Neural cell (in vitro differentiated cells): Measurements from ENCODE around the gene URB2. TPM values are rescaled to one million over a fixed set of nuclear protein-coding genes. Genes with fewer than 3 reads are reported as not detected.

ENCODE experiments used
- H2AFZ ChIP-seq: fragments of 200-600, 300-800 bp; sonication (generic), shearing (Covaris generic); 2 replicates; pipeline ENCODE4 v1.6.0; 2014; ENCODE audit warnings: low read depth, mild to moderate bottlenecking, antibody characterized with exemption, low read length, moderate library complexity
- H3F3A ChIP-seq: fragments of 200-600 bp; shearing (Covaris generic); 2 replicates; pipeline ENCODE4 v1.6.1; 2016; ENCODE audit warnings: mild to moderate bottlenecking, moderate library complexity, mixed read lengths, antibody characterized with exemption, low read length; ENCODE audit not compliant: insufficient read depth, poor library complexity, severe bottlenecking
- H3K27ac ChIP-seq: fragments of 200-600, 300-800 bp; sonication (generic), shearing (Covaris generic); 2 replicates; pipeline ENCODE4 v1.5.1; 2014; ENCODE audit warnings: mild to moderate bottlenecking, low read length, moderate library complexity
- H3K27me3 ChIP-seq: fragments of 300-800, 200-600 bp; sonication (generic), shearing (Covaris generic); 2 replicates; pipeline ENCODE4 v1.6.0; 2014; ENCODE audit warnings: mild to moderate bottlenecking, low read depth, low read length, moderate library complexity; ENCODE audit not compliant: insufficient read depth
- H3K36me3 ChIP-seq: fragments of 300-800, 200-600 bp; sonication (generic), shearing (Covaris generic); 2 replicates; pipeline ENCODE4 v1.5.1; 2014; ENCODE audit warnings: mild to moderate bottlenecking, antibody characterized with exemption, low read length, moderate library complexity; ENCODE audit not compliant: insufficient read depth
- H3K4me2 ChIP-seq: fragments of 300-800, 200-600 bp; sonication (generic), shearing (Covaris generic); 2 replicates; pipeline ENCODE4 v1.6.0; 2014; ENCODE audit warnings: mild to moderate bottlenecking, low read length
- H3K4me3 ChIP-seq: fragments of 300-800, 200-600 bp; sonication (generic), shearing (Covaris generic); 2 replicates; pipeline ENCODE4 v1.5.1; 2014; ENCODE audit warnings: mild to moderate bottlenecking, low read length, moderate library complexity
- H3K79me2 ChIP-seq: fragments of 200-600 bp; shearing (Covaris generic); replicated peaks from 2 replicates; pipeline ENCODE4 v1.6.0; 2014; ENCODE audit warnings: mild to moderate bottlenecking, low read length, moderate library complexity; ENCODE audit not compliant: insufficient read depth
- H3K9ac ChIP-seq: fragments of 300-800, 200-600 bp; sonication (generic), shearing (Covaris generic); 2 replicates; pipeline ENCODE4 v1.6.1; 2016; ENCODE audit warnings: mild to moderate bottlenecking, low read length, mixed read lengths
- H3K9me2 ChIP-seq: fragments of 200-600 bp; shearing (Covaris generic); 2 replicates; pipeline ENCODE4 v1.6.1; 2016; ENCODE audit warnings: mild to moderate bottlenecking, low read length, mixed read lengths; ENCODE audit not compliant: insufficient read depth
- H3K9me3 ChIP-seq: fragments of 200-600, 300-800 bp; sonication (generic), shearing (Covaris generic); 2 replicates; pipeline ENCODE4 v1.6.1; 2016; ENCODE audit warnings: mild to moderate bottlenecking, mixed run types, low read length, moderate library complexity, mixed read lengths
- H4K20me1 ChIP-seq: fragments of 200-600 bp; shearing (Covaris generic); 2 replicates; pipeline ENCODE4 v1.6.1; 2016; ENCODE audit warnings: mild to moderate bottlenecking, mixed run types; ENCODE audit not compliant: insufficient read depth
- CTCF ChIP-seq: fragments of 450-650 bp; IDR thresholded peaks from 2 replicates; pipeline ENCODE4 v1.5.1; 2014; ENCODE audit warnings: antibody characterized with exemption, mild to moderate bottlenecking, moderate library complexity; ENCODE audit not compliant: poor library complexity, severe bottlenecking
- EP300 ChIP-seq: fragments of 450-650 bp; conservative IDR thresholded peaks from 2 replicates; pipeline ENCODE4 v1.6.1; 2014; ENCODE audit warnings: antibody characterized with exemption, mild to moderate bottlenecking, moderate library complexity; ENCODE audit not compliant: poor library complexity, severe bottlenecking
- MXI1 ChIP-seq: fragments of 450-650 bp; conservative IDR thresholded peaks from 2 replicates; pipeline ENCODE4 v1.6.1; 2014; ENCODE audit warnings: antibody characterized with exemption, mild to moderate bottlenecking; ENCODE audit not compliant: poor library complexity, severe bottlenecking
- POLR2AphosphoS5 ChIP-seq: IDR thresholded peaks from 2 replicates; pipeline ENCODE4 v1.6.1; 2012
- RAD21 ChIP-seq: fragments of 450-650 bp; conservative IDR thresholded peaks from 2 replicates; pipeline ENCODE4 v1.6.1; 2014; ENCODE audit warnings: antibody characterized with exemption, mild to moderate bottlenecking, moderate library complexity
- REST ChIP-seq: IDR thresholded peaks from 2 replicates; pipeline ENCODE4 v1.6.1; 2012; ENCODE audit warnings: borderline replicate concordance
- SMC3 ChIP-seq: fragments of 450-650 bp; conservative IDR thresholded peaks from 2 replicates; pipeline ENCODE4 v1.6.1; 2014; ENCODE audit warnings: antibody characterized with exemption, mild to moderate bottlenecking, moderate library complexity; ENCODE audit not compliant: poor library complexity
- TAF1 ChIP-seq: IDR thresholded peaks from 2 replicates; pipeline ENCODE4 v1.6.1; 2012; ENCODE audit warnings: low read depth
- polyA plus RNA-seq: library from polyadenylated mRNA; depleted of rRNA; stranded (reverse); fragments of >200 nt; gene quantifications from 2 replicates; pipeline ENCODE4 v1.2.3, GENCODE V29; 2014

Gene URB2
- polyA plus RNA-seq, 1 donor from 2014 or later: 5.7 TPM

GRCh38 chr1:229664133-229664689 lies 38.2 kb downstream of the URB2 start:
- H3K4me2 ChIP-seq: no peak overlapping the region
- H4K20me1 ChIP-seq: no peaks in the 10 kb centered on the region
- H3K4me3 ChIP-seq: no peak overlapping the region
- H3K79me2 ChIP-seq: no peaks in the 10 kb centered on the region
- H3K27ac ChIP-seq: no peak overlapping the region
- no peaks in the 10 kb centered on the region for H3K27me3 ChIP-seq
- H3K36me3 ChIP-seq: no peaks in the 10 kb centered on the region
- H2AFZ ChIP-seq: no peak overlapping the region
- no peaks in the 10 kb centered on the region for H3K9me2 ChIP-seq
- no peaks in the 10 kb centered on the region for H3K9me3 ChIP-seq
- TF ChIP-seq EP300: no peak
- no peak for TF ChIP-seq MXI1
- no peak for TF ChIP-seq SMC3
- no peak for TF ChIP-seq POLR2AphosphoS5
- TF ChIP-seq RAD21: no peak
- no peak for TF ChIP-seq CTCF
- no peaks in the 10 kb centered on the region for H3F3A ChIP-seq
- no peak overlapping the region for H3K9ac ChIP-seq

GRCh38 chr1:229665912-229666558 lies 40.0 kb downstream of the URB2 start:
- no peaks in the 10 kb centered on the region for H3K36me3 ChIP-seq
- H3K9me3 ChIP-seq: no peaks in the 10 kb centered on the region
- no peaks in the 10 kb centered on the region for H4K20me1 ChIP-seq
- H3K79me2 ChIP-seq: no peaks in the 10 kb centered on the region
- no peaks in the 10 kb centered on the region for H3F3A ChIP-seq
- no peak overlapping the region for H3K4me3 ChIP-seq
- H2AFZ ChIP-seq: no peak overlapping the region
- no peak overlapping the region for H3K9ac ChIP-seq
- no peak overlapping the region for H3K4me2 ChIP-seq
- H3K9me2 ChIP-seq: no peaks in the 10 kb centered on the region
- no peak for TF ChIP-seq CTCF
- TF ChIP-seq SMC3: no peak
- TF ChIP-seq TAF1: no peak
- TF ChIP-seq REST: peak; percentile 45
- no peak overlapping the region for H3K27ac ChIP-seq
- H3K27me3 ChIP-seq: no peaks in the 10 kb centered on the region
